ENCODE results near the gene CASZ1.

The CASZ1 gene

DNA sequence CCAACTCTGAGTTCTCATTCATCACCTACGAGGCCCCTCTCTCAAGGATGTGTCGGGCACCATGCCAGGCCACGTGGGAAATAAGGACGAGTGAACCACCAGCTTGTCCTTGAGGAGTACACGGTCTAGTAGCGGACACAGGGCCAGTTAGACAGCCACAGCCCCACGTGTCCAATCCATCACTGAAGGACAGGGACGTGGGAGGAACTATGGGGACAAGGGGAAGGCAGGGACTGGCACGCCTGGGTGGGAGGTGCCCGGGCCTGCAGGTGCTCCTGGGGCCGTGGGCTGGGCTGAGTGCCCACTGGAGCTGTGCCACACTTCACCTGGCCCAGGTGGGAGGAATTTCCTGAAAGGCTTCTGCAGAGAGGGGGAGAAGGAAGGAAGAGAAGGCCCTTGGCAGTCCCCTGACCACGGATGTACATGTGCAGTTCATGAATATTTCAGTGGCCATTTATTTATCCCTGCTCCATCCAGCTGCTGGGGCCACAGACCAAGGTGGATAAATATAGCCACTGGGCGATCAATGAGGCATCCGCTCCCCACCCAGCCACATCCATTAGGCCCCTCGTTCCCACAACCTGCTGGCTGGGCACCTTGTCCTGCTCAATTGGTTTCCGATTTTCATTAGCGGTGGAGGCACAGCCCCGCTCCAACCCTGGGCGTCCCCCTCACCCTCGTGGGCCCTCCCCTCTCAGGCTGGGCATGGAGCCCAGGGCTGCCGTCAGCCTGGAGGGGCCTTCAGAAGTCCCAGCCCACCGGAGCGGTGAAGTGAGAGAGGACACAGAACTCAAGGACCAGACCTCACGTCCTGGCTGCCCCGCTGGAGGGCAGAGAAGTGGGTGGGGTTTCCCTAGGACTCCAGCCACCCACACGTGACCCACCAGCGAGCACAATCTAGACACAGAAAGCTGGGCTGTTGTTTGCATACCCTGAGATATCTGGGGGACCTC lies 59.5 kb downstream of the CASZ1 start:
- TF ChIP-seq, protein P1, sequence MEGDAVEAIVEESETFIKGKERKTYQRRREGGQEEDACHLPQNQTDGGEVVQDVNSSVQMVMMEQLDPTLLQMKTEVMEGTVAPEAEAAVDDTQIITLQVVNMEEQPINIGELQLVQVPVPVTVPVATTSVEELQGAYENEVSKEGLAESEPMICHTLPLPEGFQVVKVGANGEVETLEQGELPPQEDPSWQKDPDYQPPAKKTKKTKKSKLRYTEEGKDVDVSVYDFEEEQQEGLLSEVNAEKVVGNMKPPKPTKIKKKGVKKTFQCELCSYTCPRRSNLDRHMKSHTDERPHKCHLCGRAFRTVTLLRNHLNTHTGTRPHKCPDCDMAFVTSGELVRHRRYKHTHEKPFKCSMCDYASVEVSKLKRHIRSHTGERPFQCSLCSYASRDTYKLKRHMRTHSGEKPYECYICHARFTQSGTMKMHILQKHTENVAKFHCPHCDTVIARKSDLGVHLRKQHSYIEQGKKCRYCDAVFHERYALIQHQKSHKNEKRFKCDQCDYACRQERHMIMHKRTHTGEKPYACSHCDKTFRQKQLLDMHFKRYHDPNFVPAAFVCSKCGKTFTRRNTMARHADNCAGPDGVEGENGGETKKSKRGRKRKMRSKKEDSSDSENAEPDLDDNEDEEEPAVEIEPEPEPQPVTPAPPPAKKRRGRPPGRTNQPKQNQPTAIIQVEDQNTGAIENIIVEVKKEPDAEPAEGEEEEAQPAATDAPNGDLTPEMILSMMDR (IDR thresholded peaks at IDR 0.05): no peak
- TF ChIP-seq ZFX (IDR thresholded peaks at IDR 0.05; ENCODE audit: borderline replicate concordance): no peak

DNA sequence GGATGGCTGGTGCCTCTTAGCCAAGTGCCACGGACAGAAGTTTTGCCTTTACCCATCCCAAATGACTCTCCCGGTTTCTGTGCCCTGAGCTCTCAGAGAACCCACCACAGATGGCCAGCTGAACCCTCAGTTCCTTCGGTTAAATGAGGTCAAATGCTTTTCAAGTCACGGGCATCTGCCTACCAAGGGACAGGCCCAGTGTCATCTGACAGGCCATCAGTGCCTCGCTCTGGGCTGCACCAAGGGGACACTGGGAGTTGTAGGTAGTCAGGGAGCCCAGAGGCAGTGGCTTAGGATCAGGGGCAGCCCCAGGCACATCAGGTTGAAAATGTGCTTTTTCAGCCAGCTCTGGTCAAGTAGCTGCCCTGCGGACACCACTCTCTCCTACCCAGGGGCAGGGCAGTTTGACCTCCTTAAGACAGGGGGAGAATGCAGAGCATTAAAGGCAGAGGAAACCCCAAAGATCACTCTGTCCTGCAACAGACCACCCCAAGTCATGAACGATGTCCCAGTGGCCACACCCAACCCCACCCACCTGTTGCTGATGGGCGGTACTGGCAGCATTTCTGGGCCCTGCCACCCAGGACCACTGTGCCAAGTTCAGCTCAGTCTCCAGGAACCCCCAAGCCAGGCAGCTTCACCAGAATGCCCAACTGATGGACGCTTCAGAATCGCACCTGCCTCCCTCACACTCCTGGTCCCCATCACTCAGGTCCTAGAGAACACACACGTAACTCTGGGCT lies 60.7 kb downstream of the CASZ1 start:
- no peak overlapping the region for H3K27ac ChIP-seq
- TF ChIP-seq, protein P1 (IDR thresholded peaks at IDR 0.05): no peak
- TF ChIP-seq ZFX (IDR thresholded peaks at IDR 0.05; ENCODE audit: borderline replicate concordance): no peak

More for the DNA sequence above, 59.5 kb downstream of the CASZ1 start:
- H3K27ac ChIP-seq: no peak overlapping the region

DNA sequence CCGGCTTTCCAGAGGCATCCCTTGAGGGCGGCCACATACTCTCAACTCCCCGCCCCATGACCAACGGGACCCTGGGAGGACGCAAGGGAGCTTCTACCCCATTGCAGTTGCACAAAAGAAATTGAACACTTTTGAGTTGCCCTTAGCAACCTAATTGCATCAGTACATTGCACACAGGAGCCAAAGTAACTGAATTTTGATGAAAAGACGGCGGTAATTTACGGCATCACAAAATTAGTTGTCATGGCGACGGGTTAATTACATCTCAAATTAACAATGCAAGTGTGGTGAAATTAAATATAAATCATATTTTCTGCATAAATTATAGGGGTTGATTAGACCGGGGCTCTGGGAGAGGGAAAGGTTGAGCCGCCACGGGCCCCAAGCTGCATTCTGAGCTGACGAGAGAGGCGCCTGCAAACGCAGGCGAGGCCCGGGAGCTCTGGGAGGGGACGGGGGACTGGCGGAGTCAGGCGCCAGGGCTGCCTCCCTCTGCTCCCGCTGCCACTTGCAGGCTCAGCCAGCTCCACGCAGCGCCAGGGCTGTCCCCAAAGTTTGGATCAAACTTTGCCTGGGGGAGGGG lies 61.4 kb downstream of the CASZ1 start:
- no peak overlapping the region for H3K27ac ChIP-seq

DNA sequence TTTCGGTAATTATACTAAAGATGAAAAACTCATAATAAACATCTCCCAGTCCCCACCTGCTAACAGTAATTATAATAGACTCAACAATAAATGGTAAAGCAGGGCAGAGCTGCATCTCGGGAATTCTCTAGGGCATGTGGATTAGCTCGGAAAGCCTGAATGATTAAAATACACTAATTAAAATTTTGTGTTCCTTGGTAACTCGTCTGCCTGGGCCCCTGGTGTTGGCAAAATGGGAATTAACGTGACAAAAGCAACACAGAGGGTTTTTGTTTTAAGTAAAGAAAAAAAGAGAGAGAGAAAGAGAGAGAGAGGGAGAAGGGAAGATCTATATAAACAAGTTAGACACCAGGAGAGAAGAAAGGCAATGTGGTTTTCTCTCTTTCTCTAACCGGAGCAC lies 62.1 kb downstream of the CASZ1 start:
- TF ChIP-seq, protein P1 (IDR thresholded peaks at IDR 0.05): no peak
- TF ChIP-seq ZFX (IDR thresholded peaks at IDR 0.05; ENCODE audit: borderline replicate concordance): no peak
- H3K27ac ChIP-seq: no peak overlapping the region

More for the DNA sequence above, 61.4 kb downstream of the CASZ1 start:
- TF ChIP-seq, protein P1 (IDR thresholded peaks at IDR 0.05): no peak
- TF ChIP-seq ZFX (IDR thresholded peaks at IDR 0.05; ENCODE audit: borderline replicate concordance): no peak

DNA sequence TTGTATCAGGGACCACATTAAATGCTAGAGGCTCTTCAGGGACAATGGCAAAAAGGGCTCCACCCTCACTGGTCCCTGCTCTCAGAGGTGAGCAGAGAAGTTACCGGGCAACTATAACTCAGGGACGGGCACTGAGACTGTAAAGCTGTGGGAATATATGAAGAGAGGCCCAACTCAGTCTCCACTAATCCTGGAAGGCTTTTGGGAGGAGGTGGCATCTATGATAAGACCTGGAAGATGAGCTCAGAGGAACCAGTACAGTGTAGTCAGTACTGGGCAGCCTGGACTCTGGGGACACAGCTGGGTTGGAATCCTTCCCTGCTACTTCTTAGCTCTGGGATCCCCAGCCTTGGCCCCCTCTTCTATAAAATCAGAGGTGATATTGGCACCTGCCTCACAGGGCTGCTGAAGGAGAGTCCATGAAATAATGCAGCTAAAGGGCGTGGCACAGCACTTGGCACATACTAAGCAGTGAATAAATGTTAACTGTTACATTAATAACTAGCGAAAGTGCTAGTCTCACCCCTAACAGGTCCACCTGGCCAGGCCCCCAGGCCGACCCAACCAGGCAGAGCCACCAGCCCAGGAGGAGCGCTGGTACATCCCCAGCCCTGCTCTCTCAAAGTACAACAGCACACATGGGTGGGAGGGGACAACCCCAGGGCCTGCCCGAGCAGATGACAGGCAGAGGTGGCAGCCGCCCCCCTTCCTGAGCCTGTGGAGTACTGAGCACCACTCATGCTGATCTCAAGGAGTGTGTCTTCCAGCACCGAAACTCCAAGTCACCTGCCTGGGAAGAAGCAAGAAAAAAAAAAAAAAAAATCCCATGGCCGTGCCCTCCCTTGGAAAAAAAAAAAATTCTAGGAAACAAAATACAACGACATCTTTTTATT lies 62.7 kb downstream of the CASZ1 start:
- TF ChIP-seq, protein P1 (IDR thresholded peaks at IDR 0.05): no peak
- TF ChIP-seq ZFX (IDR thresholded peaks at IDR 0.05; ENCODE audit: borderline replicate concordance): no peak
- no peak overlapping the region for H3K27ac ChIP-seq

DNA sequence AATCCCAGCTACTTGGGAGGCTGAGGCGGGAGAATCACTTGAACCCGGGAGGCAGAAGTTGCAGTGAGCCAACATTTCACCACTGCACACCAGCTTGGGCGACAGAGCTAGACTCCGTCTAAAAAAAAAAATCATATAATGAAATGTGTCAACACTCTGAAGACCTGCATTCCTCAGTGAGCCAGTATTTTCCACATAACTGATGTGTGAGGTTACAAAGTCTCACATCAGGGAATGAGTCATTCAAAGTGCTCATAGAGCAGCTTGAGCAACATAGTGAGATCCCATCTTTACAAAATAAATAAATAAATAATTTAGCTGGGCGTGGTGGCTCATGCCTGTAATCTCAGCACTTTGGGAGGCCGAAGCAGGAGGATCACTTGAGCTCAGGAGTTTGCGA lies 65.5 kb downstream of the CASZ1 start:
- no peak overlapping the region for H3K27ac ChIP-seq

More for the DNA sequence above, 65.5 kb downstream of the CASZ1 start:
- TF ChIP-seq, protein P1 (IDR thresholded peaks at IDR 0.05): no peak
- TF ChIP-seq ZFX (IDR thresholded peaks at IDR 0.05; ENCODE audit: borderline replicate concordance): no peak
